HG03039 (cell line): Measurements from ENCODE around the gene SECISBP2.
"Not testable (repeated sequence)": the region's sequence is repeated elsewhere in the genome, so short reads cannot be mapped to it uniquely, and the experiment has no call there.

Experiments
- ATAC-seq: cut with Tn5 transposase; IDR thresholded peaks from one replicate; pipeline ENCODE4 v1.9.1; 2021; ENCODE audit warnings: mild to moderate bottlenecking, moderate library complexity; ENCODE audit not compliant: unreplicated experiment

Gene SECISBP2

DNA sequence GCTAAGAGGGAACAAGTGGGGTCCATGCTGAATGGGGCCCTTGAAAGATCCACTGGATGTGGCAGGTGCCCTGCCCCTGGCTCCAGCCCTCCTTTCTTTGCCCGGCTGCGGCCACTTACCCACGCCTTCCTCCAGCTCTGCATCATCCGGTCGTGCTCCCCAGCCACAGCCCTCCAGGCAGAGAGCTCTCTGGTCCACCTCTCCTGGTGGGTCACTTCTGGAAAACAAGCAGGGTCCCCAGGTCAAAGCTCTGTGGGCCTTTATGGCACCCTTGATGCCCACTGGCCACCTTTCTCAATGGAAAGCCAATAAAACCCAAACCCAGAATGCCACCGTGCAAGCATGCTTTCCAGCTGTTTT, 45.0 kb downstream of the SECISBP2 start:
- ATAC-seq: no peak

DNA sequence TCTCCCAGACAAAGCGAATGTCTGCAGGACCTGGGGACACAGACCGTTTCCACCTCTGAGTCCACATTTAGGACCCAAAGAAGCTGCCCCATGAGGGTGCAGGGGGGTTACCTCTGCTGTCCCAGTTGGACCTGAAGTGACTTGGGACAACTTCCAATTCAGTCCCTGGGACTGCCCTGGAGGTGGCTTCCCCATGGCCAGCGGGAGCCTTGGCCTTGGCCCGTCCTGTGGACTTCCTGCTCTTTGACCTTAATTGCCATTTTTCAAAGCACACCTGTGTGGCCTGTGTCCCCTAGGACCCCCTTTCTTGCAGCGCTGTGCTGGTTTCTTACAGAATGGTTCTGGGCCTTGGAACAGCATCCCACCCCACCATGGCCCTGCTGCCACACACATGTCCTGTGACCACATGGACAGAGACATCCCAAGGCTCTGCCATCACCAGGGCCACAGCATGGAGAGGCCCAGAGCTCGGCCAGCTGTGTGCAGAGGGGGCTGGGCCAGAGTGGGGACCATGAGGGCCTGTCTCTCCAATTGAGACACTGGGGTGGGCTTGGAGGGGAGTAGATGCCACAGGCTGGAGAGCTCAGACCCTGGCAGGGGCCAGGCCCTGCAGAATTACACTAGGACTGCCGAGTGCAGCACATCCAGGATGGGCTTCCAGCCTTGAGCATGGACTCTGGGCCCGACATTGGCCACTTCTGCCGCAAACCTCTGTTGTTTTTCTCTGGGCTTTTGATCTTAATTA, 45.8 kb downstream of the SECISBP2 start:
- no peak for ATAC-seq

DNA sequence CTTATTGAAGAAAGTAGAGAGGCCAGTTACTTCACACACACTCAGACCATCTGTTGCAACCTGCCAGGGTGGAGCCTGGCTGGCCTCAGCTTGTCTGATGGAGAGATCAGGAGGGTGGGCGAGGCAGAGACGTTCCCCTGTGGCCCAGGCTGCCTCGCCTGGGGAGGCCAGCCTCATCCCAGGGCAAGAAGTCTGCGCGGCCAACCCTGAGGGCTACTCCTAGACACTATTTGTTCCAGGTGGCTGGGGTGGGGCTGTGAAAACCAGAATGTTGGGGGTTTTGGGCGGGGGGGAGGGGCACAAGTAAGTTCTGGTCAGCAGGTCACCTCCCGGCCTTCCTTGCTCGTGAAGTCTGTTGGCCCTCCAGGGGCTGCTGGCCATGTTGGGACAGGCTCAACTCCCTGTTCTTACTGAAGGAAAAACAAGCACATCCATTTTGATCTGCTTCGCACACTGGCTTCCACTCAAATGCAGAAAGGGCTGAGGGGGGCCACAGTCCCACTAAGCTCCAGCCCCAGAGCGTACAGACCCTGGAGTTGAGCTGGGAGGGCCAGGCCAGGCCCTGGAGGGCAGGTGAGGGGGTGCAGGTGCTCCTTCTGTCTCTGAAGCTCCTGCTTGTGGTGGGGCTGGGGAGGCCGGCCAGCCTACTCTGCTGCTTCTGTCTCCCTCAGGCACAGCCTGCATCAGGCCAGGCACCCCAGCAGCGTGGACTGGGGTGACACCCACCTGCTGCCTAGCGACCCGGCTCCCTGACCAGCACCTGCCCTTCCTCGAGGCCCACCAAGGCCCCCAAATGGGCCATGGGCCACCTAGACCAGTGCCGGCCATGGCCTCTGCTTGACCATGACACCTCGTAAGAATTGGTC, 46.6 kb downstream of the SECISBP2 start:
- no peak for ATAC-seq

- no peak for ATAC-seq
These were observed 47.2 kb downstream of the SECISBP2 start for GRCh38 chr9:89365532-89365912.

- ATAC-seq: no peak
These were observed 48.4 kb downstream of the SECISBP2 start for GRCh38 chr9:89366711-89367110.

- no peak for ATAC-seq
These were observed 49.0 kb downstream of the SECISBP2 start for GRCh38 chr9:89367281-89367680.

DNA sequence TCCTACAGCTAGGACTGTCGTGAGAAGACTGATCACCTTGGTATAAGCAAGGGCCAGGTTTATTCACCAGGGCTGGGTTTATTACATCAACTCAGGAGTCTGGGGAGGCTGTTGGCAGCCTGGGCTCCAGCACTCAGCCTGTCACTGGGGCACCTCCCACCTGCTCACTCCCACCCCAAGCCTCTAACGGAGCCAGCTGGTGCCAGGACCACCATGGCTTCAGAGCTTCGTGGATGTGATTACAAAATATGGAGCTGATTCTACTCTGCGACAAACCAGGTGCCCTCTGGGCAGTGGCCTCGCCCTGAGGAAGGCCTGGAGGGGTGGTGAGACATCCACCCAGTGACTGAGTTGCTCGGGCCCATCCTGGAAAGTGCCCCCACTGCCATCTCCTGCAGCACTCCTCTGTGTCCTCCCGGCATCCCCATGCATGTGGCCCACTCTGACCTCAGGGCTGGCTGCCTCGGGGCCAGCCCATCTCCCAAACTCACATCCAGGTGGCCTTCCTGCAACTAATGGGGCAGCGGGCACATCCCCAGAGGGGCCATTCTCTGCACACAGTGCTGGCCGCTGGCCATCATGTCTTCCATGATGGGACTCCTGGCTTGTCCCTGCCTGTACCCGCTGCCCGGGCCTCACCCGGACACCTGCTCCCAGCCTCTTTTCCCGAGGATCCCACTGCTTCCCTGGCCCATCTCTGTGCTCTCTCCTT, 49.6 kb downstream of the SECISBP2 start:
- ATAC-seq: no peak

DNA sequence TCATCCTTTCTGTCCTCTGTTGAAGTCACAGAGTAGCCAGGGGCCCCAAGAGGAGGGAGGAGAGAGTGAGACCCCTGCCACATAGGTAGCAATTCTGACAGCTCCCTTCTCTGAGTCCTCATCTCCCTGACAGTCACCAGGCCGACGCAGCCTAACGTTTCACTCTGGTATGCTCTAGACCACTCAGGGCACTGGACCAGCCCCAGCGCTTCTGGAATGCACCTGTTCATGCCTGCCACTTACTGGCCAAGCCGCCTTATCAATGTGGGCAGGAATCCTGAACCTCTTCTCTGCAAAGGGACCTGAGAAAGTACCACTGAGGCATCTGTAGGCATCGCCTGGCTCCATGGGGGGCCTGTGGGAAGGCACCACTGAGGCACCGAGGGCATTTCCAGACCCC, 50.2 kb downstream of the SECISBP2 start:
- no peak for ATAC-seq

DNA sequence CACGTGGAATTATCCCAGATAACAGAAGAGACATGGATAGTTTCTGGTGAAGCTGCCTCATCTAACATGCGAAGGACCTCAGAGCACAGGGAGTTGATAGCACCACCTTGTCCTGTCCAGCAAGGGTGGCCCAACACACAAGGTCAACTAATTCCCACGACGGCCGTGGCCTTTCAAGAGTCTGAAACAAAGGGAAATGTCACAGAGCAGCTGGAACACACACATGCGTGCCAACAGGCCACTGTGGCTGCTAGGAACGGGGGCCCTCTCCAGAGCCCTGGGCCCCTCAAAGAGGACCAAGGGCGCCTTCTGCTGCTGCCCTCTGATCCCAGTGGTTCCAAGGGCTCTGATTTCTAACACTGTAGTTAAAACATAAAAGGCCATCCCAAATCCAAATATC, 50.7 kb downstream of the SECISBP2 start:
- ATAC-seq: no peak

- no peak for ATAC-seq
These were observed 52.3 kb downstream of the SECISBP2 start for GRCh38 chr9:89370593-89370992.

DNA sequence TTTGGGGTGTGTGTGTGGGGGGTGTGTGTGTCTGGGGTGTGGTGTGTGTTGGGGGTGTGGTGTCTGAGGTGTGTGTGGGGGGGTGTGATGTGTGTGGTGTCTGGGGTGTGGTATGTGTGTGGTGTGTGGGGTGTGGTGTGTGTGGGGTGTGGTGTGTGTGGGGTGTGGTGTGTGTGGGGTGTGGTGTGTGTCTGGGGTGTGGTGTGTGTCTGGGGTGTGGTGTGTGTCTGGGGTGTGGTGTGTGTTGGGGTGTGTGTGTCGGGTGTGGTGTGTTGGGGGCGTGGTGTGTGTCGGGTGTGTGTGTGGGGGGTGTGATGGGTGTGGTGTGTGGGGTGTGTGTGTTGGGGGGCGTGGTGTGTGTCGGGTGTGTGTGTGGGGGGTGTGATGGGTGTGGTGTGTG, 53.5 kb downstream of the SECISBP2 start:
- not testable (repeated sequence) for ATAC-seq

- ATAC-seq: no peak
These were observed 54.0 kb downstream of the SECISBP2 start for GRCh38 chr9:89372230-89372816.

GRCh38 chr9:89372979-89373378, 54.7 kb downstream of the SECISBP2 start:
- no peak for ATAC-seq

DNA sequence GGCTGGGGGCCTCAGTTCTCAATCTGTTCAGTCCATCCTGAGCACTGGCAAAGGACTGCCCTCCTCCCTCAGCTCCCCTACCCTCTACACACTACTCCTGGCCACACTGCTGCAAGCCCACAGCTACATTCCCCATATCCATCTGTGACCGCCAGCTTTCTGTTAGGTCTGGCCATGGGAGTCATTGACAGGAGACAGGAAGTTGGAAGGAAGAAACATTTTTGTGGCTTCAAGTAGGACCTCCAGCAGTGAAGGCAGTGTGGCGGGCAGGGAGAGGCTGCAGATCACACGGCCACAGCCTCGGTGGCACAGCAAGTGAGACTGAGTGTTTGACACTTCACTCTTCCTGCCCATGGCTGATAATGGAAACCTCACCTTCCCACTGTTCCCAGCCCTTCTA, 55.9 kb downstream of the SECISBP2 start:
- ATAC-seq: no peak

- no peak for ATAC-seq
These were observed 57.0 kb downstream of the SECISBP2 start for GRCh38 chr9:89375191-89375760.

- no peak for ATAC-seq
These were observed 58.0 kb downstream of the SECISBP2 start for GRCh38 chr9:89376286-89376685.

DNA sequence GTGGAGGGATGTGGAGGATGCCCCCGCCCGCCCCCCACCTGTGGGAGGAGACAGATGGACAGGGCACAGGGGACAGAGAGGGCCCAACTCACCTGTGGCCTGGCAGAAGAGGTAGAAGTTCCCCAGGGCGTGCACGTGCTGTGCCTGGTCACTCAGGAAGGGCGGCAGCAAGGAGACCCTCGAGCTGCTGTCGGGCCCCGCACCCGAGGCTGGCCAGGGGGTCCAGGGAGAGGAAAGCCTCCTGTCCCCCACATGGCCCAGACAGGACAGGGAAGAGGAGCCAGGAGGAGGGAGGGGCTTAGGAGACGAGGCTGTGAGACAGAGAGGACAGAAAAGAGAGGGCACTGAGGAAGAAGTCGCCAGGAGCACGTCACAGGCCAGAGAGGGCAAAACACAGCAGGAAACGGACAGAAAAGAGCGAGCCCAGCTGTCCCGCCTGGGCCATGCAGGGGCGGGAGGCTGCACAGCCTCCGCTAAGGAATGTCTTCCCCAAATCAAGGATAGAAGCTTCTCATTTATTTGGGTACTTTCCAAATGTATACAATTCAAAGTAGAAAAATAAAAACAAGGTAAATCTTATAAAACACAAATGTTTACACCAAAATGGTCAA, 58.5 kb downstream of the SECISBP2 start:
- no peak for ATAC-seq

DNA sequence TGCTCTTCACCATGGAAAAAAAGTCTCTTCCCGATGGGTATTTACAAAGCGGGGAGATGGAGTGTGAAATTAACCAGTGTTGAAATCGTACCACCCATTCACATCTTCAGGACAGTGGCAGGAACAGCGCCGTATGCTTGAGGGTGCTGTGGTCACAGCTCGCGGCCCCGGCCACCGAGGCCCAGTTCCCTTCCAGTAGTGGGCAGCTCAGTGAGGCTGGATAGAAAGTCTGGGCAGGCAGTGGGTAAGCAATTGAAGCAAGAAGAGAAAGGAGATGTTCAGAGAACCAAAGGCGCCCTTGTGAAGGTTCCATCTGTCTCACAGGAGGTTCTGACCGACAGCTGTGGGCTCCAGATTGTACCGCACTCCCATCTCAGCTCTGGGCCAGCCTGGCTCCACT, 59.1 kb downstream of the SECISBP2 start:
- no peak for ATAC-seq

- no peak for ATAC-seq
These were observed 60.2 kb downstream of the SECISBP2 start for GRCh38 chr9:89378541-89378940.

DNA sequence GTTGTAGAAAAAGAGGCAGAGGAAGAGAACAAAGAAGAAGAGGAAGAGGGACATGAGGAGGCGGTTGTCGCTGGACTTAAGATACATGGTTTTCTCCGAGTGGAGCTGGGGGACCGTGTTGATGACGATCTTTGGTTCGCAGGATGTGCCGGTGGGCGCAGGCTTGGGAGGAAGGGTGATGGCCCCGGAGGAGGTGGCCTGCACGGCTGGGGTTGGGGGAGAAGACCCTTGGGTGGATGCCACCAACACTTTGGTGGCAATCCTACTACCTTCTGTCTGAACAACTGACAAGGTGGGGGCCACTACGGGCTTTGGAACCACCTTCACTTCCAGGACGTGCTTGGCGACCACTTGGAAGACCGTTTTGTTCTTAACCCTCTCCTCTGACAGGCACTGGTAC, 60.7 kb downstream of the SECISBP2 start:
- ATAC-seq: no peak
